Erythroblast (primary cell): ENCODE measurements around the gene RAI14.
A peak's percentile ranks its signal among the peaks of the same experiment; 100 is the strongest.

ENCODE experiments used
- DNase-seq, 2 experiments: peaks; one replicate each; lab custom pipeline; 2025; lab: John Stamatoyannopoulos, UW
- GATA1 ChIP-seq: IDR thresholded peaks from 2 replicates; pipeline ENCODE4 v1.6.1; 2011; ENCODE audit warnings: low read depth, mild to moderate bottlenecking, control low read depth, low read length, moderate library complexity
- POLR2A ChIP-seq: IDR thresholded peaks from 2 replicates; pipeline ENCODE4 v1.6.1; 2011; ENCODE audit warnings: mild to moderate bottlenecking, low read length

RAI14 gene

DNA sequence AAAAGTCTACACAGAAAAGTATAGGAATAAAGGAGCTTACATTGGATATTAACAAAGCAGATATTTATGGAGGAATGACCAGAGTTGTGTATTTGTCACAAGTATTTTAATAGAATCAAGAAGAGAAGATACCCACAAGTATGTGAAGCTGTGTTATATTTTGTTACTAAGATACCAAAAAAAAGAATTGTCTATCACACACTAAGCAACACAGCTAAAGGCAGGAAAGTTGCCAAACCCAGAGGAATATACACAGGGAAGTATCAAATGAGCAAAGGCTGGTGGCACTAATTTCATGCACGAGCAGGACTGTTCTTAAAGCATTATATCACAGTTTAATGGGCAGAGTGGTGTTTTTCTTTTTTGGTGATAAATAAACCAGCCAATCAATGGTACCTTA is 30.9 kb upstream of the RAI14 start:
- TF ChIP-seq GATA1 (no peak), POLR2A (no peak)
- no peak for DNase-seq

DNA sequence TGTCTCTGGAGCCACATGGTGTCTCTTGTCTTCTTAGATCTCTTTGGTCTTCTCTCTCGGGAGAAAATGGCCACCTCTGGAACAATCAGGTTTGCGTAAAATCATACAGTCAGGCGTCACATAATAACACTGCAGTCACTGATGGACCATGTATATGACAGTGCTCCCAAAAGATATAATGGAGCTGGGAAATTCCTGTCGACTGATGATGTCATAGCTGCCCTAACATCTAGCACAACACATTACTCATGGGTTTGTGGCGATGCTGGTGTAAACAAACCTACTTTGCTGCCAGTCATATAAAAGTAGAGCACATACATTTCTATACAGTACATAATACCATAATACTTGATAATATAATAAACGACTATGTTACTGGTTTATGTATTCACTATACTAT is 30.1 kb upstream of the RAI14 start:
- peak in 1 of 2 experiments; percentile 63 for DNase-seq
- TF ChIP-seq POLR2A (no peak), GATA1 (no peak)

DNA sequence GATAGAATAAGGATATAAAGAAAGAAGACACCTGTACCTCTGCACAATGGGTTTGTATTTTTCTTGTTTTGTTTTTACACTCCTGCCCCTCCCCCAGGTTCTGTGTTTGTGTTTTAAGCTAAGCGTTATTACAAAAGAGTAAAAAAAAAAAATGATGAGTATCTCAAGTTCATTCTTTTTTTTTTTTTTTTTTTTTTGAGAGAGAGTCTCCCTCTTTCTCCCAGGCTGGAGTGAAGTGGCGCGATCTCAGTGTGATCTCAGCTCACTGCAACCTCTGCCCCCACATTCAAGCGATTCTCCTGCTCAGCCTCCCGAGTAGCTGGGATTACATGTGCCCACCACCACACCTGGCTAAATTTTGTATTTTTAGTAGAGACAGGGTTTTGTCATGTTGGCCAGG is 29.4 kb upstream of the RAI14 start:
- no peak for DNase-seq
- TF ChIP-seq GATA1 (no peak), POLR2A (no peak)

DNA sequence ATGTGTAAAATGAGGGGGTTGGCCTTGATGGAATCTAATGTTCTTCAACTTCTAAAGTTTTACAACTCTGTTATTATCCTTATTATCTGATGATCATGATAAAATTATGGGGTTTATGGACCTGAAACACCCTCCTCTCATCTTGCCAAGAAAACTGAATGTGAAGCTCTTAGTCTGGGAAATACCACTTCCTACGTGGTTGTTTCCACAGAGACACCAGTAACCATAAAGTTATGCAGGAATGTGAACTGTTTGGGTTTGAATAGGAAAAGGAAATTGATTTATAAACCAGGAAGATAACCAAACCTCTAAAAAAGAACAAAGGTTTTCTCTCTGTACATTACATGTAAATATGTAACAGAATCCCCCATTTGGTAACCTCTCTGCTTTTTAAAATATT is 28.3 kb upstream of the RAI14 start:
- no peak for TF ChIP-seq POLR2A
- TF ChIP-seq GATA1: no peak
- DNase-seq: no peak

DNA sequence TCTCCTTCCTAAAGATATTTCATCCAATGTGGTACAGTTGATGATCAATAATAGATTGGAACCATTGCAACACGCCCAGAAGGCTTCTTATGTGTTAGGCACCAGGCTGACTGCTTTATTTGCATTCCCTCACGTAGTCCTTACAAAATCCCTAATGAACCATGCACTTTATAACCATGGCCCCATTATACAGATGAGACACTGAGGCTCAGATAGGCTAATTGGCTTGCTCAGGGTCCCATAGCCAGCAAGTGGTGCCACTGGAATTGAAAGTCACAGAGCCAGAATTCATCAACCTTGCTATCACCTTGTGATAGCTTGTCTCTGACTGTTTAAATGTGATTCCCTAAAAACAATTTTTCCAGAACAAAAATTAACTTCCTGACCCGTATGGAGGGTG is 27.8 kb upstream of the RAI14 start:
- TF ChIP-seq POLR2A: no peak
- TF ChIP-seq GATA1: no peak
- no peak for DNase-seq

DNA sequence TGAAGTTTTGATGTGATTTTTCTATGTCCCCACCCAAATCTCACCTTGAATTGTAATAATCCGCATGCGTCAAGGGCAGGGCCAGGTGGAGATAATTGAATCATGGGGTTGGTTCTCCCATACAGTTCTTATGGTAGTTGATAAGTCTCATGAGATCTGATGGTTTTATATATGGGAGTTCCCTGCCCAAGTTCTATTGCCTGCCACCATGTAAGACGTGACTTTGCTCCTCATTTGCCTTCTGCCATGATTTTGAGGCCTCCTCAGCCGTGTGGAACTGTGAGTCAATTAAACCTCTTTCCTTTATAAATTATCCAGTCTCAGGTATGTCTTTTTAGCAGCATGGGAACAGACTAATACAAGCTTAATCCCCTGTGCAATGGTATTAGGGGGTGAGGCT is 25.5 kb upstream of the RAI14 start:
- DNase-seq: no peak

DNA sequence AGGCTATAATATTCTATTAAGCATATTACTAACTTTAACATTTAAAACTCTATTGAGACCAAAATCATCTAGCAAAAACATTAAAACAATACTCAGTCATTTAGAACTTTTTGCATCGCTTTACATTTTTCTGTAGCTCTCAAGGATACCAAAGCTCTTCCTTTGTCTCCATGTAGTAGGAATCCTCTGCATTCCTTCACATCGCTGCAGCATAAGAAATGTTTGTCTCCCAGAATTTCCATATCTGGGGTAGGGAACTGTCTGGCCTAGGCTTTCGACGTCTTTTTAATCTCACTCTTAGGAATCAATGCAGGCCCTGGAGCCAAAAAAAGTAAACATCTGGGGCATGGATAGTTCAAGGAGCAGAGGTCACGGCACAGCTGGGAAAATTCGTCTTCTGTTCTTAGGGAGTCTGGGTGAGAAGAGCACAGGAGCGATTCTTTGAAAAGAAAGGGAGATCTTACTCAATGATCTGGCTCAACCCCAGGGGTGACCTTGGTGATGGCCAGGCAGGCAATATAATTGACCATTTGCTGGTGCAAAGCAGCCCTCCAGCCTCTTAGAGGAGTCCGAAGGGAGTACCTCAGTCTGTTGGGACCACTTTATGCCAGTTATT is 23.2 kb upstream of the RAI14 start:
- TF ChIP-seq POLR2A (no peak), GATA1 (no peak)

More for the DNA sequence above, 25.5 kb upstream of the RAI14 start:
- TF ChIP-seq GATA1: no peak
- TF ChIP-seq POLR2A: no peak

DNA sequence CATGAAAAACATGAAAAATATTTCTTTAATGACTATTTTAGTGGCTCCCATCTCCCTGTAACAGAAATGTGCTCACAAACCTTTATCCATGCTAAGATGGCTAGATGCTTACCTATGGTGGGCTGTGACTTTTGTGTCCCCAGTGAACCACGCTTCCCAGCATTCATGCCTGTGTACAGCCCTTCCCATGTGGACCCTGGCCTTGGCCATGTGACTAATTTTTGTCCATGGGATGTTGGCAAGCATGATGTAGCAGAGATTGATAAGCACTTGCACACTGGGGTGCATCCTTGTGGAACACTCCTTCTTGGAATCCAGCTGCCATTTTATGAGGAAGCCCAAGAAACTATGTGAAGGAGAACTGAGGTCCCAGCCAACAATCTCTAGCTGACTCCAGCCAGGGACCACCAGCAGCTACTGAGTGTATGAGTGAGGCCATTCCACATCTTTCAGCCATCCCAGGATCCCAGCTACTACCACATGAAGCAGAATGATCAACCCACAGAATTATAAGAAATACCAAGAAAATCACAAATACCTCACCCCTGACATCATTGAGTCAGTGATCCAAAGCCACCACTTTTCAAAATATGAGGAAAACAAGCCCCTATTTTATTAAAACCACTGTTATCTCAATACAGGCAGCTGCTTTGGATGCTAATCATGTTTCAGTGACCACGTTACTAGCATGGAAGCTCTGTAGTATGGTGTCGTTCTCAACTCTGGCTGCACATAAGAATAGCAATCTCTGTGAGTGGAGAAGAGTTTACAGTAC is 16.1 kb upstream of the RAI14 start:
- no peak for DNase-seq

More for the DNA sequence above, 23.2 kb upstream of the RAI14 start:
- no peak for DNase-seq

DNA sequence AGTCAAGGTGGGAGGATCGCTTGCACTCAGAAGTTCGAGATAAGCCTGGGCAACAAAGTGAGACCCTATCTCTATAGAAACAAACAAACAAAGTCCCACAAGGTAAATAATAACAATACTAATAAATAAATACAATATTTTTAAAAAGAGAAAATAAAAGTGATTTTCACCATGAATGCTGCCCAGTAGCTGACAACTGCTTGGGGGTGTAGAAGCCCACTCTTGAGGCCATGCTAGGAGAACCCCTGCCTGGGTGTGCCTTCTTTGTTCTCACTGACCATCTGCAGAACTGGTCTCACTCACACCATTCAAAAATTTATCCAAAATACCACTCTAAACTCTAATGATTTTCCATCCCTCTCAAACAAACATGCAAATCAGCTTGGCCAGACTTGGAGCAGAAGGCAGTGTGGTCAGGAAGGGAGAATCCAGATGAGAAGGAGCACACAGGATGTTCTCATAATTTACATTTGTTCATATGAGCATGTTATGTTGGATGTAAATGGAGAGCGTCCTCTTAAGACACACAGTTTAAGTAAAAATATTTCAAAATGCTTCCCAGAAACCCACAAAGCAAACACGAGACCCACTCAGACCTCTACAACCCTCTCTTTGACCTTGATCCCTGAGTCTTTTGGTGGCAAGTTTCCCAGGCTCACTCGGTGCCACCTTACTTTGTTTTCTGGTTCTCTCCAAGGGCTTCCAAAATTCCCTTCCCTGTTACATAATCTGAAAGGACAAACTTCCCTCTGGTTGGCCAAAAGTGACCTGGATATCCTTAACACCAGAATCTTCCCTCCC is 7.9 kb upstream of the RAI14 start:
- TF ChIP-seq GATA1 (no peak), POLR2A (no peak)
- DNase-seq: no peak

More for the DNA sequence above, 16.1 kb upstream of the RAI14 start:
- TF ChIP-seq GATA1: no peak
- no peak for TF ChIP-seq POLR2A

DNA sequence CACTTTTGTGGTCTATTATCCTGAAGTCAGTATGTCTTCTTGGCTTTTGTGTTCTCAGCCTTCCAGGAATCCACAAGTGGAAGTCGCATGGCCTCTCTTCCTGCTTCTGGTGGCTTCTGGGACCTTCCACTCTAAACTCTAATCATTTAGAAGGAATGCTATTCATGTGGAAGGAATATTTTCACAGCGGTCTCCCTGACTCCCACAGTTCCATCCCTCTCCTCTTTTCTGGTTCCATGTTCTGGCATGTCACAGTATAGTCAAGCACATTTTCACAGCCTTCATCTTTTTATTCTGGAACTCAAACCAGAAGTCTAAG is 7.3 kb upstream of the RAI14 start:
- TF ChIP-seq POLR2A (no peak), GATA1 (no peak)
- no peak for DNase-seq

DNA sequence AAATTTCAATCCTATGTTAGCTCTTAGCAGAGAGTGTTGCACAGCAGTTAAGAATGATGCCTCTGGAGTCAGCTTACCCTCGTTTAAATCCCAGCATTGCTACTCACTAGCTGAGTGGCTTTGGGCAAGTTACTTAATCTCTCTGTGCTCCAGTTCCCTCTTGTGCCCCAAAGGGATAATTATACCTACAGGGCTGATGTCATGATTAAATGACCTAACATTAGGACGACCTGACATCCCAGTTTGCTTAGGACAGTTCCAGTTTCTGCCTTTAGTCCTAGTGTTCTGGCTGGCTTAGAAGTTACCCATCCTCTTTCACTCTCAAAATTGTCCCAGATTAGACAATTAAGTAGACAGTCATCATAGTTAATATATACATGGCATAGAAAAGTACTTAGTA is 4.3 kb upstream of the RAI14 start:
- DNase-seq: no peak
- no peak for TF ChIP-seq GATA1
- TF ChIP-seq POLR2A: no peak

DNA sequence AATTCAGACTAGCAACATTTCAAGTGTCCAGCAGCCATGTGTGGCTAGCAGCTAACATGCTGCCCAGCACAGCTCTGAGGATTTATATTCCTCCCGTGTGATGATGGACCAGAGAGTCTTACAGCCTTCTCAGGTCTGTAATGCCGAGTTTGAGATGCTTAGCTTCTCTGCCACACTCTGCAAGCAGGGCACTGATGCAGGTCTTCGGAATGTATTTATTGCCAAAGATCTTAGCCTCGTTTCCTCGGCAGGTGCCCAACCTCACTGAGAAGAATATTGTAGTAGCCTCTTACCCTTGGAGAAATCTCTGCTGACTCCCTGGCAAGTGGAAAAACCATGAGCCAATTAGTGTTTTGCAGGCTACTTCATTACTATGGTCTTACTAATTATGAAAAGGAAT is 3.7 kb upstream of the RAI14 start:
- DNase-seq: no peak
- TF ChIP-seq POLR2A (no peak), GATA1 (no peak)

DNA sequence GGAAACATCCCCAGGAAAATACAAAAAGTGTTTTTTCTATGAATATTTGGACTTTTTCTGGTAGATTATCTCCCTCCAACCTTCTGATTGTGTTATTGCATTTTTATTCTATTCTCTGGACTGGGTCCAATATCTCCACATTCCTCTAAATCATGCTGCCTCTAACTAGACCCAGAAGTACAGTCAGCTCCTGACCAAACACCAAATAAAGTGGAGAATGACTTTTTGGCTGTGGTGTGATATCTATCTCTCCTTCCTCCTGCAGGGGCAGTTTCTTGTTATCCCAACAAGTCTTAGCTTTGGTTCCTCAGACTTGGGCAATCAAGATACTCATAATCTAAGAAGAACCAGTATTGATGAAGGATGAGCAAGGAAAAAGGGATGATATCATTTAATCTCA is 3.2 kb upstream of the RAI14 start:
- TF ChIP-seq POLR2A (no peak), GATA1 (no peak)
- DNase-seq: no peak

DNA sequence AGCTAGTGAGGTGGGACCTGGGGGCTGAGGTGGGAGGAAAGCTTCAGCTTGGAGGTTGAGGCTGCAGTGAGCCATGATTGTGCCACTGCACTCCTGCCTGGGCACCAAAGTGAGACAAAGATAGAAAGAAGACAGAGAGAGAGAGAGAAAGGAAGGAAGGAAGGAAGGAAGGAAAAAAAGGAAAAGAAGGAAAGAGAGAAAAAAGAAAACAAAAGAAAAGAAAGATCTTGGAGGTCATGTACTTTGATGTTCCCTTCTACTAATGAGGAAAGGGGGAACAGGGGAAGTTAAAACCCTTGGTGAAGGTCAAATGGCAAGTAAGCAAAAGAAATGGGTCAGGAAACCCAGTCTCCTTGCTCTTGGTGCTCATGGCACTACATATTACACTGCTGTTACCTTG is 2.4 kb upstream of the RAI14 start:
- TF ChIP-seq GATA1 (no peak), POLR2A (no peak)
- no peak for DNase-seq

DNA sequence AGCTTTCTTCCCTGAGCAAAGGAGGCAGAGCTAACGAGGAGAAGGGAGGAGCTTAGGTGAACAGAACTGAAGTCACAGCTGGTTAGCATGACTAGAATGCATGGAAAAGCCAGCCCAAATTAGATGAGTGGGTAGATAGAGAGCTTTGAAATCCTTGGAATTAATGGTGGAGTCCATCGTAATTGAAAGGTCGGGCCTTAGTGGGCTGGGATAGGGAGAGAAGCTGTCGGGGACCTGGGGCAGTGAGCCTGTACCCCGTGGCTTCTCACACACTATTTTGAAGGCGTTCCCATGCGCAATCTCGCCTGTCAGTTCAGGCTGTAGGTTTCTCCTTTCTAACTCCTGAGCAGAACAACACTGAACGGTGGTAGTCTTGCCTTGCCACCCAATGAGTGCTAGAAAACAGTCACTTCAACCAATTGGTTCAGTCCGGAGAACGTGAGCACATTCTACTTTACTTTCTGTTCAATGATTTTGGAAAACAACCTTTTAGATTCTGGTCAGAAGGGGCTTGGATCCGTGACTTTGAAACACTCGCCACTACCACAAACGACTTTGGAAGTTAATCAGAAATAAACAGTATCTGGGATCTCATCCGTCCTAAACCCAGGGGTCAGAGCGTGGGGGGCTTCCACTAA is 655 bp upstream of the RAI14 start:
- no peak for TF ChIP-seq GATA1
- TF ChIP-seq POLR2A: no peak
- DNase-seq: peak; percentile 8 to 35
